GM23248 (cell line): ENCODE data around the gene SH3PXD2A.

Source experiments
- EZH2 ChIP-seq: fragments of 200-600 bp; sonication (generic); IDR thresholded peaks from 2 replicates; pipeline ENCODE4 v1.6.1; 2018; ENCODE audit warnings: antibody characterized with exemption, mild to moderate bottlenecking; ENCODE audit not compliant: insufficient read depth, poor library complexity, severe bottlenecking
- EZH2phosphoT487 ChIP-seq: fragments of 200-600 bp; sonication (generic); IDR thresholded peaks from 2 replicates; pipeline ENCODE4 v1.6.1; 2018; ENCODE audit warnings: antibody characterized with exemption, moderate library complexity, mild to moderate bottlenecking, low read depth; ENCODE audit not compliant: insufficient read depth

- TF ChIP-seq EZH2phosphoT487 (no peak), EZH2 (no peak)
Measured at GRCh38 chr10:103767756-103768155, 87.6 kb downstream of the SH3PXD2A start.
